HG03064 (cell line): ENCODE data around the gene DPY19L3.
"Not testable (repeated sequence)": the region's sequence is repeated elsewhere in the genome, so short reads cannot be mapped to it uniquely, and the experiment has no call there.

Source experiments
- ATAC-seq: cut with Tn5 transposase; IDR thresholded peaks from one replicate; pipeline ENCODE4 v1.9.1; 2021; ENCODE audit warnings: low read depth; ENCODE audit not compliant: unreplicated experiment

The DPY19L3 gene

DNA sequence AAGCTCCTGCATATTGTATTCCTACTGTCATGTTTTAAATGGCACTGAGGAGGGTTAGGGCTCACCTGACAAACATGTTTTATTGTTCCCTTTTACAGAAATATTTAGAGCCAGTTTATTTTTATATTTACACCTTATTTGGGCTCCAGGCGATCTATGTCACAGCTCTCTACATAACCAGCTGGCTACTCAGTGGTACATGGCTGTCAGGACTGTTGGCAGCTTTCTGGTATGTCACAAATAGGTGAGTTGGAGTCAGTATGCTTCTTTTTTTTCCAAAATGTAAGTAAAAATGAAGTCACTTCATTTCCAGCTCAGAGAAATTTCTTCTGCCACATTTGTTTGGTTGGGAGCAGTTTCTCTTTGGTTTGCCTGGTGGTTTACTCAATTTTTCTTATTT is 31.5 kb downstream of the DPY19L3 start:
- ATAC-seq = no peak

DNA sequence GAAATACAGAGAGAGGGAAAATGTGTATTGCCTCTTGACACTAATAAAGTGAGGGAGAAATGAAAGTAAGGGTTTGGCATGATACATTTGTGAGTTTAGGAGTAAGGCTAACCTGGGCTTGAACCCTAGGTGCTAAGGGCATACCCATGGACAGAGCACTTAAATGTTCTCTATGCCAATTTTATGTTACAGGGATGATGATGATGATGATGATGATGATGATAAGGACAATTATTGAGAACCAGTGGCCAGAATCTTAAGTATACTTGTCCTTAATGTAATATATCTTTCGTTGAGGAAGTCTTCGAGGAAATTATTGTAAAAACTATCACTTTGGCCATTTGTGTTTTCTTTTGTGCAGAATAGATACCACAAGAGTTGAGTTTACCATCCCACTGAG is 33.2 kb downstream of the DPY19L3 start:
- ATAC-seq = no peak

DNA sequence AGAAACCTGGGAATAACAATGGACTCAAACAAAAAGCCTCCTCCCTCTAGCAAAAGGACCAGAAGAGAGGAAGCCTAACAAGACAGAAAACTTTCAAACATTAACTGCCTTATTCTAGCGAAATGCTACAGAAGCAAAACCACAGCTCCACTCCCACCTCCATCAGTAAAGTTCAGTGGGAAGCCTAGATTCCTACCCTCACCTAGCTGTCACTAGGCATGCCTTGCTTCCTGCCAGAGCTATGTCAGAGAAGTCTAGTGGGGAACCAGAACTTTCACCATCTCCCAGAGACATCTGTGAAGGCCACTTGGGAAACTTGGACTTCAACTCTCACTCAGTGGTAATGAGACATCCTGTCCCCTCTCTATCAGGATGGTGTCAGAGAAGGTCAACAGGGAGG is 37.1 kb downstream of the DPY19L3 start:
- ATAC-seq = no peak

DNA sequence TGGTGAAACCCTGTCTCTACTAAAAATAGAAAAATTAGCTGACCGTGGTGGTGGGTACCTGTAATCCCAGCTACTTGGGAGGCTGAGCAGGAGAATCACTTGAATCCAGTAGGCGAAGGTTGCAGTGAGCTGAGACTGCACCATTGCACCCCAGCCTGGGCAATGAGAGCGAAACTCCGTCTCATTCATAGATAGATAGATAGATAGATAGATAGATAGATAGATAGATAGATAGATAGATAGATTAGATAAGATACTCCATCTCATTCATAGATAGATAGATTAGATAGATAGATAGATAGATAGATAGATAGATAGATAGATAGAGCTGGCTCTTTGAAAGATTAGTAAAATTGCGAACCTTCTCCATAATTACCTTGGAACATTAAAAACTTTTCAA is 42.0 kb downstream of the DPY19L3 start:
- ATAC-seq = not testable (repeated sequence)

DNA sequence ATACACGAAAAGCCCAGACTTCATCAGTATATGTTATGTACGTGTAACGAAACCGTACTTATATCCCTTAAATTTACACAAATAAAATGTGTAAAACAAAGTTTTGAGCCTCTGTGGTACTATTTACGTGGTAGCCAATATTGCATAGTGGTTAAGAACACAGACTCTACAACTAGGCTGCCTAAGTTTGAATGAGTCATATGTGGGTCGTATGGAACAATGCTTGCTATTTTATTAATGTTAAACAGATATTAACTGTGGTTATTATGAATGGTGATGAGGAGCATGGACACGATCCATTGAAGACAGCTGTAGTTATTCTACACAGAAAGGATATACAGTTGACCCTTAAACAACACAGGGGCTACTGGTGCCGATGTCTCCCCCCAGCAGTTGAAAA is 42.5 kb downstream of the DPY19L3 start:
- ATAC-seq = no peak

DNA sequence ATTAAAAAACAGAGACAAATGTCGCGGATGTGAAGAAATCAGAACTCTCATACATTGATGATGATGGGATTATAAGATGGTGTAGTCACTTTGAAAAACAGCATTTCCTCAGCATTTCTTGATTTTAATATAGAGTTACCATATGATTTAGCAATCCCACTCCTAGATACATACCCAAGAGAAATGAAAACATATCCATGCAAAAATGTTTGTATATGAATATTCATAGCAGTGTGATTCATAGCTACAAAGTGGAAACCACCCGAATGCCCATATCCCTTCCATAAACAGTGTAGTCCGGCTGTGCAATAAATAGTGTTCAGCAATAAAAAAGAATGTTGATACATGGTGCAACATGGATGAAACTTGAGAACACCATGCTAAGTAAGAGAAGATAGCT is 44.6 kb downstream of the DPY19L3 start:
- ATAC-seq = no peak

DNA sequence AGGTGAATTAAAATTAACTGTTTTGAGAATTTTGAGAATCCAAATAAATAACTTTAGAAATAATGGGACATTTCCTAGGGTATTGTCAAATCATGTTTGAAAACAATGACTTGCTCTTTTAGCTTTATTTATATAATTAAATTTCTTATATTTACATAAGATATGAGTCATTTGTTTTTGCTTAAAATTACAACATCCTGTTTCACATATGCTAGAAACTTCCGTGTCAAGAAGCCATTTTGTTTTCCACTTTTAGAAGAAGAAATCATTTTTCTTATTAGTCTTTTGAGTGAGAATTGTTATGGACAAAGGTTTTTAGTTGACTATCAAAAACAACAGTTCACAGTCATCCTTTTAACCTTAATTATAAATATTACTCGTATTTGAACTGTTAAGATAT is 48.2 kb downstream of the DPY19L3 start:
- no peak for ATAC-seq

DNA sequence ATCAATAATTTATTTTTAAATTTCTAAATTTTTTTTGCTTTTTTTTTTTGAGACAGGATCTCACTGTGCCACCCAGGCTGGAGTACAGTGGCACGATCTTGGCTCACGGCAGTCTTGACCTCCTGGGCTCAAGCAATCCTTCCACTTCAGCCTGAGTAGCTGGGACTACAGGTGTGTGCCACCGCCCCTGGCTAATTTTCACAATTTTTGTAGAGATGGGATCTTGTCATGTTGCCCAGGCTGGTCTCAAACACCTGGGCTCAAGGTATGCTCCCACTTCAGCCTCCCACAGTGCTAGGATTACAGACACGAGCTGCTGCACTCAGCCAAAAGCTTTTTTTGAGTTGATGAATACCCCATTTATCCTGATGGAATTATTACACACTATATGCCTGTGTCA is 50.8 kb downstream of the DPY19L3 start:
- no peak for ATAC-seq

DNA sequence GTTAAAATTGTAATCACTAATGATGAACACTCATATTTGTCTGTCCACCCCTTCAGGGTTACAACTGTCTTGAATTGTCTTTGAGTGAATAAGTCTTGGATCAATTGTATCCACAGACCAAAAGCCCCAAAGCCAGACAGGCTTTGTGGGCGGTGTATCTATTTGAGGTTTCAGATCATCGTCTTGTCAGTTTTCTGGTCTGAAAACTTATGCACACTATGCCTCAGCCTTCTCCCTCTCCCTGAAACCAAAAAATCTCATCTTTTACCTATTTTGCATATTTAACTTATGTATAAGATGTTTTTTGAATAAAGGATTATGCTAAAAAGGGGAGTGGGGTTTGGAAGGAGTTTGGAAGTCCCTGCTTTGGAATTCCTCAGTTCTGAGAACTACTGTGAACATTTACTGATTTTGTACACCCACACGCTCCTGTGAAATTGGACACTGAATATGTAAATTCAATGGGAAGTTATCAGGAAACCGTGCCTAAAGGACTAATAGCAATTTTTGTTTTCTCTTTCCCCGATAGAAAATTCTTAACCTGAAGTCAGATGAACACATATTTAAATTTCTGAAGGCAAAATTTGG is 52.1 kb downstream of the DPY19L3 start:
- ATAC-seq = no peak

DNA sequence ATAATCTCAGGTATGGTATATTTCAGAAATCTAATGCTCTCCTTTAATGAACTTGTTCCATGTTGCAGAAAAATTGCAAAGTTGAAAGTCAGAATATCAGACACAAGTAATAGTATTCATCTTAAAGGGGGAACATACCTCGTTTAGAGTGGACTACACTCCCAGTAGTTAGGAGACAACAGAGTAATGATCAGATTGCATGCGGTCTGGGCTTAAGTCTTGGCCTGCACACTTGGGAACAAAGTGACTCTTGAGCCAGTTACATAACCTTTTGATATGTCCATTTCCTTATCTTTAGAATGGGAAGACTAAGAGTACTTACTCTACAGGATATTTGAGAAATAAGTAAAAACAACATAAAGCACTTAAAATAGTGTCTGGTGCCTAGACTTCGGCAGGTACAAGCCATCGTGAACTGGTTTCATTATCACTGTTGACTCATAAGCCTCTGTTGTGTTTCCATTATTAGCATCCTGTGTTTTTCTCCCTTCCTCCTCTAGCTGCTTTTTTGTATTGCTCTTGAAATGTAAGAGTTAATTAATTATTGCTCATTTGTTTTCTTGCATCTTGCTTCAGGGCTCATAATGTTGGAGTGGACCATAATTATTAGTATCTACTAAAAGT is 53.0 kb downstream of the DPY19L3 start:
- peak; percentile 74 for ATAC-seq

DNA sequence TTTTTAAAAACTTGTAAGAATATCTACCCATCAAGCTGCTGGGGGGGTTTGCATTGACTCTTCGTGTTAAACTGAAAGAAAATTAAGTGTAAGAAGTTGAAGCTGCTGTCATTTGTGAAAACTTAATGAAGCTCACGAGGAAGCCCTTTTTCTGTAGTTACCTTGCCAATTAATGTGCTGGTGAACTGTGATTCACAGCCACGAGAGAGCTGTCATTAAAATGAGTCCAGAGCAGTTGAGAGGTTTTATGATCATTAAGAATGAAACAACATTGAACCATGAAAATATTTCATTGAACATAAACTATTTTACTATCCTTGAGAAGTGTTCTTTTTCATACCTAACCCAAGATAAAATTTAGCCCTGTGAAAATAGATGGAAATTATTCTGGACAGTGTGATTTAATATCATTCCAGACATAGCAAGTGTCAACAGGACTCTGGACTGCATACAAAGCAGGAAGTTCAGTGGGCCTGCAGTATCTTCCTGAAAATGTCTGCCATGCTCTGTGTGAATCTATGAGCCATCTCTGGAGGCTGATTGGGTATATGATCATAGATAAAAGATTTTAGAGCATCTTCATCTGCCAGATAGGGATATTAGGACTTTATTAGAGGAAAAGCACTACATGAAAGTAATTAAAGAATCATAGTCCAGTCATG is 53.8 kb downstream of the DPY19L3 start:
- ATAC-seq = no peak

DNA sequence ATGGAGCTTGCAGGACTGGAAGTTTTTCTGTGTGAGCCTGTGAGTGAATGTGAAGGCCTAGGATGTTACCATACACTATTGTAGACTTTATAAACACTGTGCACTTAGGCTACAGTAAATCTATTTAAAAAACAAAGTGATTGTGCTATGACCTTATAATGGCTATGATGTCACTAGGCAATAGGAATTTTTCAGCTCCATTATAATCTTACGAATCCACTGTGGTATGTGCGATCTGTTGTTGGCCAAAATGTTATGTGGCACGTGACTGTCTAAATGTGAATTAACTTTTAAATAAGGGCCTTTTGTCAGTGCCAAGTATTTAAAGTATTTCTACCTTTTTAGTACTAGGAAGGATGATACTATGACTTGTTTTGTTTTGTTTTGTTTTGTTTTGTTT is 54.9 kb downstream of the DPY19L3 start:
- ATAC-seq = no peak

DNA sequence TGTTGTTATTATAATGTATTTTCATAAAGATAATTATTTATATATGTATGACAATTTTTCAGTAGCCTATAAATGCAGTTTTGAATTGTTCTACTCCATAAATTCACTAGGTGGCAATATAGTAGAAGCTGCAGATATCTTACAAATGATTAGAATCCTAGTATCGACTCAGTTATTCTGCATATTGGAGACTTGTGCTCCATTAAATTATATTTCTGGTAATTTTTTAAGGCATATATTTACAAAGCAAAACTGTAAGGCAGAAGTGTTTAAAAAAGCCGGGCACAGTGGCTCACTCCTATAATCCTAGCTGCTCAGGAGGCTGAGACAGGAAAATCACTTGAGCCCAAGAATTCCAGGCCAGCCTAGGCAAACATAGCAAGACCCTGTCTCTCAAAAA is 58.7 kb downstream of the DPY19L3 start:
- ATAC-seq = no peak

DNA sequence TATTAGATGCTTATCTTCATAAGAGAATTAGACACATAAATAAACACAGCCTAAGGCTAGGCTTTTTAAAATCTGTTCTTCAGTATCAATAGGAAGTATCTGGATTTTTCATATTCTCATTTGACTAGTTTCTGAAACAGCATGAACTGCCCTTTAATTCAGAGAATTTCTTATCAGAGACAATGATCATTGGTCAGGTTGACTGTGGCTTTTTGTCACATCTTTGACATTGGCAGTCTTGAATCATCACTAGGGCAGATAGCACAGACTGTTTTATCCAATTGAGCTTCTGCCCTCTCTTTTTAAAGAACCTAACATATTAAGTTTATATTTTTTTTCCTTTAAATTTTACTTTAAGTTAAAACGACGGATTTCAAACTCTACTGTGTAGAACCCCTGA is 59.6 kb downstream of the DPY19L3 start:
- ATAC-seq = no peak

DNA sequence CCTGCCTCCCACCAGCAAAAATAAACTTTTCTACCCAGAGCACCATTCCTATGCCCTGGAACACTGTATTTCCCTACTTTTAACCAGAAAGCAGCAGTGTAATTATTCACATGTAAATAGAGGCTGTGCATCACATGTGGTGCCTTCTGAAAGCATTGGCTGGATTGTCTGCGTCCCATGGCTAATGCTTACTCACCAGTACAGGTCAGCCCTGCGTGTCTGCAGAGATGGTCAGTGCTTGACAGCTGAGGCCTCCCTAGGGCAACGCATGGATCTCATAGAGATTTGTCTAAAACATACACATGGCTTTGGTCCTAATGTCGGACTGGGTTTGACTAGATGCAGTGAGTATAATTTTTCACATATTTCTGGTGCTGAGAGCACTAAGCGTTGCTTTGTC is 64.2 kb downstream of the DPY19L3 start:
- no peak for ATAC-seq

DNA sequence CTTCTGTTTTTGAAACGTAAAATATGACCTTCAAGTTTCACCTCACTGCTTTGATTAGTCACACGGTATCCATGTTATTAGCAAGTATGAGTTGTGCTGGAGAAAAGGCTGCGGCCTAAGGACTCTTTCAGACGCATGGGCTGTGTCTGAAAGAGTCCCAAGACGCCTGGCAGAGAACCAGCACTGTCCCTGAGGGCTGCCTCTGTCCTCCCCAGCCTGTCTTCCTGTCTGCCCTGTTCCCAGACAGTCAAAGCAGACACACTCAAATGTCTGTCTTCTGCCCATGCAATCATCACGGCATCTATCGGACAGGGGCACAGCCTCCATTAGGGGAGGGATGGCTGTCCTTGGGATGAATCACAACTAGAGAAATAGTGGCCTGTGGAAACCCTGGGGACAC is 65.5 kb downstream of the DPY19L3 start:
- no peak for ATAC-seq

DNA sequence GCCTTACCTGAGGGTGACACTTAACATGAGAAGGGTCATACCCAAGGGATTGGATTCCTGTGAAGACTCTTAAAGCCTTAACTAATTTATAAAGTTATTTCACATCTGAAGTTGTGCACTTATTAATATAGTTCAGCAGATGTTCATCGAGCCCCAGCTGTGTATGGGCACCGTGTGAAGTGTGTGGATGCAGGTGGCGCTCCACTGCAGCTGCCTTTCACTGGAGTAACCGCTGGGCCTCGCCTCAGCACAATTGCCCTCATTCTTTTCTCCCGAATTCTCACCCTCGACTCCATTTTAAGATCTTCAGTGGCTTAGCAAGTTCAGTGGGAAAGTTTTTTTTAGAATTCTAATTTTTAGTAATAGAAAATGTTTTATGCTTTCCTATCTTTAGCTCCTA is 66.2 kb downstream of the DPY19L3 start:
- no peak for ATAC-seq

DNA sequence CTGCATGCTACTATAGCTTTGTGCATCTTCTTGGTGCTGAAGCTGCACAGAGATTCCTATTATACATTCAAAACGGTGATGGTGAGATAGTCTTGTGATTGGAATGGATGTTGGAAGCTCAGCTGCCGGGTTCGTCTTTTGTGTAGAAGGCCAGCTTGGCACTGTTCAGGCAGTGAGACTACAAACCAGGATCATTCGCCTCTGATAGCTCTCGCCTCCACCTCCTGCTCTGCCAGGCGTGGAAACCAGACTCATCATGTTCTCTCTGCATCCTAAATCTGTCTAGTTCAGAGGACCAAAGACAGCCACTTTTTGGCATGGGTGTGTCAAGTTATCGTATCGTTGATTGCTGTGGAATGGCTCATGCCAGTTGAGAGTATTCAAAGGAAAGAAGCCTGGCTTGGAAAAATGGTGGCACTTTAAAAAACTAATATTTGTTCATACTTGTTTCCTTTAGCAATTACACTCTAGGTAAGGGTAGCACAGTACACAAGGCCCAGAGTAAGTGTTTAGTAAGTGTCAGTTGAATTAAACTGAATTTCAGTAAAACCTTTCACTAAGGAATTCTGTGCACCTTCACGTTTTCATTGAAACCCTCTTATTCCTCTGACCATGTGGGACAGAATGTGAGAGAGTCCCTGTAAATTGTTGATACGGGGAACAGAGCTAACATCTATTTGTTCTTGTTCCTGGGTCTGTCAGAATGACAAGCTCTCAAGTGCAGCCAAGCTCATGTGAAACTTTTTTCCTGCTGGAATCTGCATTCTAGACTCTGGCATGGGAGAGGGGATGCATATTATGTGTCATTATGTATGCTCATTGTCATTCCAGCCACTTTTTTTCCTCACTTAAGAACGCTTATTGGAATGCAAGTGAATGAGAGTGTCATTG is 69.8 kb downstream of the DPY19L3 start:
- no peak for ATAC-seq

DNA sequence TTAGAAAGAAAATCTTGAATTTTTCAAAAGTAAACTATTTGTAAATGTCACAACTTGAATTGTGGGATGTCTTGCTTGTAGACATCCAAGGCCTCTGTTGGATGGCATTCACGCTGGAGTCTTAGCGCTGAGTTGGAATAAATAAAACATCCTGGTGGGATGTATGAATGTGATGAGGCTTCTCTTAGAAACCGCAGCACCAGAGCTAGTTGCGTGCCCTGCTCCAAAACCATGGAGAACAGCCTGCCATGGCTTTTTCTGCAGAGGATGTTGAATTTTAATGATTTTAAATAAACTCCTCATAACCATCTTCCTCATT is 70.4 kb downstream of the DPY19L3 start:
- no peak for ATAC-seq

DNA sequence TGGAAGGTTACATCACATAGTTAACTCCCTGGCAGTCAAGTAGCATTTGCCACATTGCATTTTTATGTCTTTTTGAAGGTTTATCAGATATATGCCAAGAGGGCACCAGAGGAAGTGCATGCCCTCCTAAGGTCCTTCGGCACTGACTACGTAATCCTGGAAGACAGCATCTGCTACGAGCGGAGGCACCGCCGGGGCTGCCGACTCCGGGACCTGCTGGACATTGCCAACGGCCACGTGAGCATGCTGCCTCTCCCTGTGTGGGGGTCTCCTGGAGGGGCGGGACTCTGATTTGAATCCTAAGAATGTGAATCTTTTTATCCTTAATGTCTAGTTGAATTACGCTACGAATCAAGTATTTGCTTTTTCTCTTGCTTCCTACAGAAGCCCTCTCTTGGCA is 74.8 kb downstream of the DPY19L3 start:
- ATAC-seq = no peak

DNA sequence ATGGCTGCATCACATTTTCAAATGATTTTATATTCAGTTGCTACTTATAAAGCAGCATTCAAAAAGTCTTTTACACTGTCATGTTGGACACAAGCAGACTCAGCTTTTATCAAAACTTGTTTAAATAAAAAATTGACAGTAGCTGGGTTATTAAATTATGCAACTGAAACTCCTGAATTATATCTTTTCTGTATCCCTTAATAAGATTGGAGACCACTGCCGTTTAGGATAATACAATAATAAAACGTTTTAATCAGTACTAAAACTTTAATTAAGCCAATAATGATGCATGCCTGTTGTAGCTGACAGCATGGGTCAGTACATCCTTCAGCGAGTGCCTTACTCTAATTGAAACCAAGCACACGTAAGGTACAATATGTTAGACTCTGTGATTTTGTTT is 78.0 kb downstream of the DPY19L3 start:
- no peak for ATAC-seq

DNA sequence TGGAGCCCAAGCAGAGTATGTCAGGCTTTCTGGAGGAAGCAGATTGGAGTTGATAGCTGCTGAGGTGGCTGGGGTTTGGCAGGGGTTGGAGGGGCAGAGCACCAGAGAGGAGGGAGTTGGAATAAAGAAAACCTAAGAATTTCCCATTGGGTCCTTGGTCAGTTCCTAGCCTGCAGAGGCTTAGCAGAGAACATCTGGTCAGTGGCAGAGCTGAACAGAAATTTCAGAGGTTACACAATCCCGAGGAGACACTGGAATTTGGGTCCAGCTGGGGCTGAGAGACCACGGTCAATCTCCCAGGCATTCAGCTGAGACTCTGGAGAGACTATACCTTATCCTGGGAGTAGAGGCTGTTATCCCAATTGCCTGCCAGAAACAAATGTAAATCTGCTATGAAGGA is 84.4 kb downstream of the DPY19L3 start:
- no peak for ATAC-seq
